Activated naive CD4-positive, alpha-beta T cell treated with Interleukin-2 at 50 U/mL for 16 hours (primary cell): Measurements from ENCODE around the gene NAPEPLD.
"Not testable (repeated sequence)": the region's sequence is repeated elsewhere in the genome, so short reads cannot be mapped to it uniquely, and the experiment has no call there.

Source experiments
- DNase-seq: peaks from one replicate; pipeline ENCODE4 v3.0.0-alpha.2; 2020

The NAPEPLD gene

DNA sequence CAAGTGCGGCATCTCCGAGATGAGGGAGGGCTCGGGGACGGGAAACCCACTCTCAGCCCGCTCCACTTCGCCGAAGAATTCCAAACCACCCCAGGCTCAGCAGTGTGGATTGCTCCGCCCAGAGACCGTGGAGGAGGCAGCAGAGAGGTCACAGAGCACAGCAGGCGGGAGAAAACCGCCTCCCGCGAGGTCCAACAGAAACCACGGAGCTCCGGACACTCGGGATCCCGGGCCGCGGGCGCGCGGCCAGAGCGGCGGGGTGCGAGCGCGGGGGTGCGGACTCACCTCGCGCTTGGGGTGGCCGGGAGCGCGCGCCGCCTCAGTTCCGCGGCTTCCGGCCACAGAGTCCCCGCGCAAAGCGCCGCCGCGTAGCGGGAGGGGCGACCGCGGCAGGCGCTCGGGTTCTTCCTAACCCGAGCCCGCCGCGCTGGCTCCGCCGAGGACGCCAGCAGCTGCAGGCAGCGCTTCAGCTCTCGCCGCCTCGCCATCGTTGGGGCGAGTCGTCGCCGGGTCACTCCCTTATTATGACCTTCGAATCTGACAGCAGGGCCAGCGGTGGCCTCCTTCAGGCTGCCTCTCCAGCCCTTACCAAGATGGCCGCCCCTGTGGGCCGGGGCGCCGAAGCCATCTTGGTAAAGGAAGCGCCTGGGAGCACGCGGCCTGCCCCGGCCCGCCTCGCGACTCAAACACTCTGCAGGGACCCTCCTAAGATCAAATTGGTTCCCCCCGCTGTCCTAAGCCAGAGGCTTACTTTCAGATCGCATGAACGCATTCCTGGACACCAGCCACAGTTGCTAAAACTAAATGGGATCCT is at the start of gene NAPEPLD:
Gene NAPEPLD, minus strand, starts transcription at position 106 of the 814 bp plus-strand sequence. CDS start 20,323 bp downstream, outside the sequence.
- DNase-seq = peak; percentile 74

DNA sequence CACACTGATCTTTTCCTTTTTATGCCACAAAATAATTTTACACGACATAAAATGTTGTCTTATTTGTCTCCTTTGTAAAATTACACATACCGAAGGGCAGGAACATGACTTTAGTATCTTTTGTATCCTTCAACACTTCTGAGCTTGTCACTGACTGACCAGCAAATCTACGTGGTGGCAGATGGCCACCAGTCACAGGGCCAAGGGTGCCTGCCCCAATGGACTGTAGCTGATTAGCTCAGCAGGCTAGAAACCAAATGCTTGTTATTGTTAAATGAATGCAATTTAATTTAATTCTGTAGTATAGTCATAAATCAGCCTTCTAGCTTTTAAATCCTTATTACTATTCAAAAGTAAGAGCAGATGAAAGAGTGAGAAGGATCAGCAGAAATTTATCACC is 49.2 kb upstream of the NAPEPLD start:
- DNase-seq = not testable (repeated sequence)

DNA sequence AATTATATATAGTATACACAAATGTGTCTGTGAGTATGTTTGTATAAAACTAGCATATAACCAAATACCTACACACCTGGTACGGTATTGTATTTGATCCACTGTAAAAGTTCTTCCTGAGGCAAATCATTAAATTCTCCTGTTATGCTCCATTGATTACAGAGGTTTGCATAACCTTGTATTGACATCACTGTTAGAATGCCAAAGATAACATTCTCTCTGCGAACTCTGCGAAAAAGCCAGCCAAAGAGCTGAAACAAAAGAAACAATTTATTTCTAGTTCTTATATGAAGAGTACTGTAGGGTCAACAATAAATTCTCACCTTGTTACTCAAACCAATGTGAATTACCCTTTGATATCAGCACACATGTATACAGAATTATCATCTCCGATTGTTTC is 46.5 kb upstream of the NAPEPLD start:
- not testable (repeated sequence) for DNase-seq

DNA sequence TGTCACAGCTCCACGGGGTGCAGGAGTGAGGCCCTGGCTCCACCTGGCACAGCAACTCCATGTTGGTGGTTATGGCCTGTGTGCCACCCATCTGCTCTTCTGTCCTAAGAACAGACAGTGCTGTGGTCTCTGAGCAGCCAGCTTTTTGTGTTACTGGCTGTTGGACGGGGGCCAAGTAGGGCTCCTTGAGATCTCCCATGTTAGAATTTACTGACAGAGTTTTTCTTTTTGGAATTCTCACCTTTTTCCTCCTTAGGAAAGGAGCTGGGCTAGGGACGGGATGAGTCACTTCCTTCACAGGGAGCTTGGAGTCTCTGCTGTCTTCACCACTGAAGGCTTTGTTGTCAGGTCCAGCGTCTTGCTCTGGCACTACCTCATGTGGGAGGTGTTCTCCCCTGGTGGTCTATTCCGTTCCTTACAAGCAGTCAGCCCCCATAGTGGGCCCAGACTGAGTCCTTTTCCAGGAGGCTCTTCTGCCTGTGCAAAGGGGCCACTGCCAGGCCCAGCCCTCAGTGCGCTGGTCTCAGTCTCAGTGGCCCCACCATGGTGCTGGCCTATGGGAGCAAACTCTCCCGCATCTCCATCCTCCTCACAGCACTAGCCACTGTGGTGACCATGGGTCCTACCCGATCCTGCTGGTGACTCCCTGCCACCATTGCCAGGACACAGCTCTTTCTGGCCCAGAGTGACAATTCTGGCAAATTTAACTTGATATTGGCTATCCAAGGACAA is 23.7 kb upstream of the NAPEPLD start:
- DNase-seq = not testable (repeated sequence)

DNA sequence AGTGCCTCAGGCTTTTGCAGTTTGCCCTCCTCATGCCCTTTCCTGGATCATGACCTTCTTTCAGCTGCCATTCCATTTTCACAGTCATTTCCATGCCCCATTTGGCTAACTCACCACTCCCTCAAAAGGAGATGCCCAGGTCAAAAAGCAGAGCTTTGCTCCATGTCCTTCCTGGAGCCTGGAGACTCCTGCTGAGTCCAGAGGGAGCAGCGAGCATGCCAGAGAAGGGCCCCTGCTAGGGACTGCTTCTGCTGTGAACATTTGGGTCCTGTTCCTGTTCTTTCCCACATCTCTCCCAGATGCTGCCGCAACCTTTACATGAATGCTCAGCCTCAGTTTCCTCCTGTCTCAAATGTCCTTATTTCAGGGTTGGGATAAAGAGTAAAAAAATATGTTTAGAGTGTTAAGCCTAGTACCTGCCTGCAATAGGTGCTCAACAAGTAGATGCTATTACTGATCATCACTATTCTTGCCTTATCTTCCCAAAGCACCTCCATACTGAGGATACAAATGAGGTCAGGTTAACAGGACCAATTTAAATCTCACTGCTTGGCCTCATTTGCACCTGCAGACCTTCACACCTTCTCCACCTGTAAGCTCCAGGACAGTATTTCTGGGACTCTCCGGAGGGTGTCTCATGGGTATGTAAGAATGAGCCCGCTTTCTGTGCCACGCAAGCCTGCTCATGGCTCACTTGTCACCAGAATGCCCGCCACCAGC is 23.0 kb upstream of the NAPEPLD start:
- not testable (repeated sequence) for DNase-seq

DNA sequence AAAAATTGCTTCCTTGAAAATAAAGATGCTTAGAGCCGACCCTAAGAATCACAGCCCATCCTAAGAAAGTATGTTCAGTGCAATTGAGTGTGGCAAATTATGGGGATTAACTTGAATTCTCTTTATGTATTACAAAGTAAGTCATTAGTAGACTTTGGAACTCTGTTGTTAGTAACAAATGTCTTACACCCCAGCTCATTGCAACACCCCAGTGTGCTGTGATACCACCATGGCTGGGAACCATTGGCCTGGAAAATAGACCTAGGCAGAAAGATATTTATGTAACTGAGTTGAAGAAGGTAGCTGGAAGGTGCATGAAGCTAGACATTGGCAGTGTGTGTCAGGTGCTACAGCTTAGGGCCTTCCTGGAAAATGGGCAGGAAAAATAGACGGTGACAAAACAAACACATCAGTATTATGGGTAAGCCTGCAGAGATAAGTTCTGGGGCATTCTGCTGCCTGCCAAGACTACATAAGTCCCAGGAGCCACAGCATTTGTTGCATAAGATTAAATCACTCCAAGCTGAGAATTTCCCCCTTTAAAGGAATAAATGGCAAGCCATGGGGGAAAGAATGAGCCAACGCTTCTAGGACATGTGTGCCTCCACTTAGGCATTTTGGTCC is 18.1 kb upstream of the NAPEPLD start:
- not testable (repeated sequence) for DNase-seq

DNA sequence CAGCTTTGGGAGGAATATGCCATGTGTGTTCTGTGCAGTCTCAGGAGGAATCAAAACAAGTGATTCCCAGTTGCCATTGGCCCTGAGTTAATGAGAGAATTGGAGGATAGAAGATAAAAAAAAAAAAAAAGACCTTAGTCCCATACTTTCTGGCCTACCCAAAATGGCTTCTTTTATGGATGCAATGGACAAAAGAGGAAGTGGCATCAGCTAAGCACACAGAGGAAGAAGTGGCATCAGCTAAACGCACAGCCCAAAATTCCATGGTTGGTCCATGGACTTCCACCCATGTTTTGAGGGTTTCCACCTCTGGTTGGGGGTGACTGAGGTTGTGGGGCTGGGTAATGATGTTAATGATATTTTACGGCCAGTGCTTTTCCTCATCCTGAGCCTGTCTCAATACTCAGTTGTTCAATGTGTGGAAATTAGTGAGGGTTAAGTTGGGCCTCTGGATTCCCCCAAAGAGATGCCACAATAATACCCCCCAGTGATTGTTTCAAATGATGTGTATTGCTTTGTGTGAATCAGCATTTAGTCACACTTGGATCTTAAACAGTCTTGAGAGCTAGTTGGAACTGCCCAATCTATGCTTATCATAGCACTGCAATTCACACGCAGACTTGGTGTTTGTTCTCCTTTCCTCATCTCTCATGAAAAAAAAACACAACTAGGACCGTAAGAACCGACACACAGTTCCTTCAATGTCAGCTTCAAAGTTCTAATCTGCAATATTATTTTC is 14.4 kb upstream of the NAPEPLD start:
- not testable (repeated sequence) for DNase-seq

DNA sequence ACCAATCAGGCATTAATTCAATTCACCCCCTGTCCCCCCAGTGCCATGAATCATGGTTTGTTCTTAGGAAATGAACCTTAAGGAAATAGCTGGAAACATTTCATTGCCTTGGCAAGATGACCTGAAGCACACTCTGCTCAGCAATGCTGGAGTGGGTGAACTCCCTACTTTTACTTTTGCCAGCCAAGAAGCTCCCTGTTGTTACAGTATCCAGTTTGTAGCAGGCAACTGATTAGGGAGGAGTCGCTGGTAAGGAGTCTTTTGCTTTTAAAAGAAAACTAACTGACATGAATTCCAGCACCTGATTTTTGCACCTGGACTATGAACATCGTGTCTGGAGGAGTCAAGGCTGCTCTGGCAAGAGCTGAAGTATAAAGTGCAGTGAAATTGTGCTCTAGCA is 13.7 kb upstream of the NAPEPLD start:
- DNase-seq = not testable (repeated sequence)

DNA sequence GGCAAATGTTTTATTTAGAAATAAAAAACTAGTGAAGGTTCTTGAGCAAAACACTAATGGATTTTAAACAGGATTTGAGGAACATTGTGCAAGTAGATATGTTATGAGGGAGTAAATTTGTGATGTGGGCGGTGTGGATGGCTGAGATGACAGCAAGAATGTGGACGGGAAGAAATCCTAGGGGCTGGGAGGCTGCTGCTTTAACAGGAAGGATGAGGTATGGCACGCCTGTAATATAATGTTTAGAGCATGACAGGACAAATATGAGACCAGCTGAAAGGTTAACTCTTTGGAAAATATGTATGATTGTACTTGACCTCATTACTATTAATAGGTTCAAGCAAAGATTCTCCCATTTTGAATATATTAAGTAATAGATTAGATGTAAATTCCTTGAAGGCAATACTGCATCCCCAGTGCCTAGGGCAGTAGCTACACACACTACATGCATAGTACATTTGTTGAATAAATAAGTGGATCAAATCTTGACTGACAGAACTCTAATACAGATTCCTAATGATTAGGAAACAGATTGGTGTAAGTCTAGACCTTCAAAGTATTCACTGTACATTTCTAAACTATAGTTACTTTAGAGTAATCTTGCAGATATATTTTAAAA is 13.2 kb upstream of the NAPEPLD start:
- DNase-seq = not testable (repeated sequence)

DNA sequence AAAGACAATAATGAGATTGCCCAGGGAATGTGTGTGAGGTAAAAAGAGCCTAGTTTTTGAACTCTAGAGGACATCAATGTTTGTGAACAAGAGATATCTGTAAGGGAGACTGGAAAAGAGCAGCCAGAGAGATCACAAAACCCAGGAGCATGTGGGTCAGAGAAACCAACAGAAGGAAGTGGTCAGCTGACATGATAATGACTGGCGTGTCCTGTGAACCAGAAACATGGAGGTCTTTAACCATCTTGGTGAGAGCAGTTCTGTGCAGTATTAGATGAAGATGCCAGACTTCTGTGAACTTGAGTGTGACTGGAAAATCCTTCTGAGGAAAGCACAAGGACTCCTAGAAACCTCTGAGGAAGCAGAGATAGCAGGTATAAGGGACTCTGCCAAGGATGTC is 10.2 kb upstream of the NAPEPLD start:
- DNase-seq = not testable (repeated sequence)

DNA sequence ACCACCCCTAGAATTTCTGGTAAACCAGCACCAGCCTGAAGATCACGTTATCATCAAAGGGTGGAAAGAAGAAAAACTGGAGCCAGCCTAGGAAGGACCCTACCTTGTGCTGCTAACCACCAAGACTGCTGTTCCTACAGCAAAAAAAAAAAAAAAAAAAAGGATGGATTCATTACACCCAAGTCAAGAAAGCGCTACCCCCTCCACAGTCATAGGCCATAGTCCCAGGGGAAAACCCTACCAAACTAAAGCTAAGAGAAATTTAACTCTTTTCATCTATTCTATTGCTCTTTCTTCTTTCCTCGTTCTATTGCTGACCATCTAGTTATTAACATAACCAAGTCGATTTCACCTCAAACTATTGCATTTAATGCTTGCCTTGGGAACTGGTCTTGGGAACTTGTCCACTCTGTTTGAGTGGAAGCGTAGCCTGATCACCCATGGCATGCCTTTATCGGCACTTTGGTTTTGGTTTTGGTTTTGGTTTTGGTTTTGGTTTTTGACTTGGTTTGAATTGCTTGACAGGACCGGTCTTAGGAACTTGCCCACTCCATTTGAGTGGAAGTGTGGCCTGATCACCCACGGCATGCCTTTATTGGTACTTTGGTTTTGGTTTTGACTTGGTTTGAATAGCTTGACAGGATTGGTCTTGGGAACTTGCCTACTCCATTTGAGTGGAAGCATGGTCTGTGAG is 6.6 kb upstream of the NAPEPLD start:
- DNase-seq = peak; percentile 7

DNA sequence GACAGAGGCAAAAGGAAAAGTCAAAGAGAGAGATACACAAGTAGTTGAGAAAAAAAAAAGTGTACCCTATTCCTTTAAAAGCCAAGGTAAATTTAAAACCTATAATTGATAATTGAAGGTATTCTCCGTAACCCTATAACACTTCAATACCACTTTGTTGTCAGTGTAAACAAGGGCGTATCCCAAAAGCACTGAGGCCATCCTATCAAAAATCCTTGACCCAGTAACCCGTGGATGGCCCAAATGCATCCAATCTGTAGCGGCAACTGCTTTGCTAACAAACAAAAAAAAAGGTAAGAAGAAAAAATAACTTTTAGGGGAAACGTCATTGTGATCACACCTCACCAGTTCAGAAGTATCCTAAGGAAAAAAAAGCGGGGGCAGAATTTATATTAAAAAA is 5.1 kb upstream of the NAPEPLD start:
- DNase-seq = no peak

DNA sequence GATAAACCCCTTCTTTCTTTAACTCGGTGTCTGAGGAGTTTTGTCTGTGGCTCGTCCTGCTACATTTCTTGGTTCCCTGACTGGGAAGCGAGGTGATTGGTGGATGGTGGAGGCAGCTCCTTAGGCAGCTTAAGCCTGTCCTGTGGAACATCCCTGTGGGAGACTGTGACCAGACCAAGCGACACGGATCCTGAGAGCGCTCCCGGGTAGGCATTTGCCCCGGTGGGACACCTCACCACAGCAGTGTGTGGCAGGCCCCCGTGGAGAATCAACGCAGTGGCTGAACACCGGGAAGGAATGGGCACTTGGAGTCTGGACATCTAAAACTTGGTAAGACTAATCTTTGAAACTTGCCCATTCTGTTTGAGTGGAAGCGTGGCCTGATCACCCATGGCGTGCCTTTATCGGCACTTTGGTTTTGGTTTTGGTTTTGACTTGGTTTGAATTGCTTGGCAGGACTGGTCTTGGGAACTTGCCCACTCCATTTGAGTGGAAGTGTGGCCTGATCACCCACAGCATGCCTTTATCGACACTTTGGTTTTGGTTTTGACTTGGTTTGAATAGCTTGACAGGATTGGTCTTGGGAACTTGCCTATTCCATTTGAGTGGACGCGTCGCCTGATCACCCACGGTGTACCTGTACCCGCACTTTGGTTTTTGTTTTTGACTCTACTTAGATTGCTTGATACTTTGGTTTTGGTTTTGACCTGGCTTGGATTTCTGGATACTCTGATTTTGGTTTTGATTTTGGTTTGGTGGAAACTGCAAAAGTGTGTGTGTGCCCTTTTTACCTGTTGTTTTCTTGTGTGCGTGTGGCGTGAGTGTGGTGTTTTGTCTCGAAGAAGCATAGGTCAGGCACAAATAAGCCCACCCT is 4.1 kb upstream of the NAPEPLD start:
- not testable (repeated sequence) for DNase-seq

DNA sequence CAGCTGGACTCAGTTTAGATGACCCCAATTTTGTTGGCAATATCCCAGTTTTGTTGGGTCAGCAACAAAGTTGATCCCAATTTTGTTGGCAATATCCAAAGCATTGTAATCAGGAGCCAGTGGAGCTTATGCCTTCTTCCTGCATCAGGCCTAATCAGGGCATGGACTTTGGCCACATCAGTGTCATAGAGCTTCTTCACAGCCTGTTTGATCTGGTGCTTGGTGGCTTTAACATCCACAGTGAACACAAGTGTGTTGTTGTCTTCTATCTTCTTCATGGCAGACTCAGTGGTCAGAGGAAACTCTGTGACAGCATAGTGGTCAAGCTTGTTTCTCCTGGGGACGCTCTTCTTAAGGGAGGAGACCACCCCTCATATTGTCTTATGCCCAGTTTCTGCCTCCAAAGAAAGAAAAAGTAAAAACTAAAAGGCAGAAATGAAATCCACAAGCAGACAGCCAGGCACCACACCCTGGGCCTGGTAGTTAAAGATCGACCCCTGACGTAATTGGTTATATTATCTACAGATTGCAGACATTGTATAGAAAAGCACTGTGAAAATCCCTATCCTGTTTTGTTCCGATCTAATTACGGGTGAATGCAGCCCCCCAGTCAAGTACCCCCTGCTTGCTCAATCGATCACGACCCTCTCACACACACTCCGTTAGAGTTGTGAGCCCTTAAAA is 3.2 kb upstream of the NAPEPLD start:
- not testable (repeated sequence) for DNase-seq

DNA sequence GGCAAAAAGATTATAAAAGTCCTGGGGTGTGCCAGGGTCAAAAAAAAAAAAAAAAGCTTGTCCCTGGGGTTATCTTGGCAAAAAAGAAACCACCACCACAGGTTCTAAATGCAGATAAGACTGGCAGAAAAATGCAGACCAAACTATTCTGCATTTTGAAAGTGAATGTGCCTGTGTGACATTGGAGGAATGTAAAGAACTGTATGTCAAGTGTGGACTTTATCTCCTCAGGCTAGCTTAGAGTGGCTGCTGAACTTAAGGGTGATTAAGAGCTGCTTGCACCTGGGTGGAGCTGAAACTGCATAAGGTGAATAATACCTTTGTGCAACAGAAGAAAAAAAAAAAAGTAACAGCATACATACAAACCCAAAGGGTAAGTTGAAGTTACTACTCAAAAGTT is 1.3 kb upstream of the NAPEPLD start:
- no peak for DNase-seq

DNA sequence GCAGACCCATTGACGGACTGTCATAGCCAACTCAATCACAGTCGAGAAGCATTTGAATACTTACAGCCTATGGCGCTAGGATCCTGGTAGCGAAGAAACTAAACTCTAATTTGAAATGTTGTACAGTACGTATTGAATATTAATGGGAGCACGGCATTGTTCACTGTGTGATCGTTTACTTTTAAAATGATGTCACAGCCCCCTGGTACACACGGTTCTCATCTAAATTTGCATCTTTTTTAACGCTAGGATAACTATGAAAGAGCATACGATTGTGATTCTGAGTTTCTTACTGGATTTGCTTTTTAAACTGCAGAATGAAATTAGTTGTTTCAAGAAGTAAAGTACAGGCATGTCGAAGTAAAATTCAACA is 895 bp upstream of the NAPEPLD start:
- DNase-seq = no peak

DNA sequence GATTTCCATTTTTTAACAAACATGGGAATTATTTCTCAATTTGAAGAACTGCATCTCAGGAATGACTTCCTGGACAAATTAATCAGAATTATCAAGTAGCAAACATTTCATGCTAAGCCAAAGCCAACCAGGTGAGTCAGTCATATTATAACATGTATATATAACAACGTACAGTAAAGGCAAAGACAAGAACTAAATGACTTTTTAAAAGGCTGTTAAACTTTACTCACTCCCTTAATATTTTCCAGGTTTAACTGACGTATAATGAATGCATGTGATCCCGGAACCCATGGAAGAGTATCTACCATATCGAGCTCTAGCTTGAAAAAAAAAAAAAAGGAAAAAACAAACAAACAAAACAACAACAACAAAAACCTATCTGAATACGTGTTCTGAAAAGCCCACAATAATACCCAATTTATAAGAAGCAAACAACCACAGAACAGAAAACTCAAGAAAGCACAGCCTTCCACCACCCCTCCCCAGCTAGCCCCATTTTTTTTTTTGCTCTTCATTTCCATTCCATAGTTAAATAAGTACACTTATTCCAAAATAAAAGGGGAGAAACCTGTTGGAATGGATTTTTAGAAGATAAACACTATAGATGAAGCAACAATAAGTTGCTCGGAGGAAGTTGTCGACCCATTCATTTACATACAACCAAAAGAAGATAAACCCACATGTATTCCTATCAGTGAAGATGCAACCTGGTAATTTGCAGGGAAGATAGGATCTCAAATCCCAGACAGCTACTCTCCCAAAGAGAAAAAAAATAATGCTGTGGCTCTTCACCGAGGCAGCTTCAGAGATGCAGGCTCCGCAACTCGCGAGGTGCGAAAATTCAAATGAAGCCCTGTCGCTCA is 537 bp downstream of the NAPEPLD start:
- no peak for DNase-seq

DNA sequence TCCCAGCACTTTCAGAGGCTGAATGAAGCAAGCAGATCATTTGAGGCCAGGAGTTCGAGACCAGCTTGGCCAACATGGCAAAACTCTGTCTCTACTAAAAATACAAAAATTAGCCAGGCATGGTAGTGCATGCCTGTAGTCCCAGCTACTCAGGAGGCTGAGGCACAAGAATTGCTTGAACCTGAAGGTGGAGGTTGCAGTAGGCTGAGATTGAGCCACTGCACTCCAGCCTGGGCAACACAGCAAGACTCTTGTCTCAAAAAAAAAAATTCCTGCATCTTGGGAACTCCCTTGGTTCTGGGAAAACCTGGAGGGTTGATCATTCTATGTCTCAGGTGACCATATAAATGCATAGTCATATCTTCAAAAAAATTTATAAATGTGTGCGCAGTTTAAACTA is 4.1 kb downstream of the NAPEPLD start:
- DNase-seq = not testable (repeated sequence)

DNA sequence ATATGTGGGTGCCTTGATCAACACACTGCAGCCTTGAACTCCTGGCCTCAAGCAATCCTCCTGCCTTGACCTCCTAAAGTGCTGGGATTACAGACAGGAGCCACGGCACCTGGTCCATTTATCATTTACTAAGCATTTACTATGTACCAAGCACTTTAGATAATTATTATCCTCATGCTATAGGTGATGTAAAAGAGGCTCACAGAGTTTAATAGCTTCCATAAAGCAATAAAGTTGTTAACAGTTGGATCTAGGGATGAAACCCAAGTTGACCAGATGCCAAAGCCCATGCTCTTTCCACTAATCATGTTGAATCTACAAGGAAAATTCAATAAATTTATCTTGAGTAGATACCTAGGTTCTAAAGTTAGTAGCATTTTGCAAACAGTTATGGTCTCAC is 5.0 kb downstream of the NAPEPLD start:
- no peak for DNase-seq
